HG03460 (cell line): Measurements from ENCODE around the gene SCMH1.

Source experiments
- ATAC-seq: cut with Tn5 transposase; IDR thresholded peaks from one replicate; pipeline ENCODE4 v1.9.1; 2021; ENCODE audit not compliant: unreplicated experiment

SCMH1 gene

DNA sequence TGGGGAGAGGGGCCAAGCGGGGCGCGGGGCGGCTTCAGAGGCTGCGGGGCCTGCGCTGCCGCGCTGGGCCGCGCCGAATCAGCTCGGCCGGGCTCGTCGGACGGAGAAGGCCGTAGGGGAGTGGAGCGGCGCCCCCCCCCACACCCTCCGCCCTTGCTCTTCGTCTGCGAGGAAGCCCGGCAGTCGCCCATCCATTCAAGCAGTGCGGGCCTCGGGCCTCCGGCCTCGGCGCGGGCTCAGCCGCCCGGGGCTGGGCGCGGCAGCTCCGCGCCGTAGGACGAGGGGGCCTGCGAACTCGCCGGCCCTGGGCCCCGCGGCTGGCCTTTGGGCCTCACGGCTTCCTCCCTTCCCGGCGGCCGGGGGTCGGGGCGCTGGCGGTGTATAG is 262.0 kb downstream of the SCMH1 start:
- peak; percentile 22 for ATAC-seq

DNA sequence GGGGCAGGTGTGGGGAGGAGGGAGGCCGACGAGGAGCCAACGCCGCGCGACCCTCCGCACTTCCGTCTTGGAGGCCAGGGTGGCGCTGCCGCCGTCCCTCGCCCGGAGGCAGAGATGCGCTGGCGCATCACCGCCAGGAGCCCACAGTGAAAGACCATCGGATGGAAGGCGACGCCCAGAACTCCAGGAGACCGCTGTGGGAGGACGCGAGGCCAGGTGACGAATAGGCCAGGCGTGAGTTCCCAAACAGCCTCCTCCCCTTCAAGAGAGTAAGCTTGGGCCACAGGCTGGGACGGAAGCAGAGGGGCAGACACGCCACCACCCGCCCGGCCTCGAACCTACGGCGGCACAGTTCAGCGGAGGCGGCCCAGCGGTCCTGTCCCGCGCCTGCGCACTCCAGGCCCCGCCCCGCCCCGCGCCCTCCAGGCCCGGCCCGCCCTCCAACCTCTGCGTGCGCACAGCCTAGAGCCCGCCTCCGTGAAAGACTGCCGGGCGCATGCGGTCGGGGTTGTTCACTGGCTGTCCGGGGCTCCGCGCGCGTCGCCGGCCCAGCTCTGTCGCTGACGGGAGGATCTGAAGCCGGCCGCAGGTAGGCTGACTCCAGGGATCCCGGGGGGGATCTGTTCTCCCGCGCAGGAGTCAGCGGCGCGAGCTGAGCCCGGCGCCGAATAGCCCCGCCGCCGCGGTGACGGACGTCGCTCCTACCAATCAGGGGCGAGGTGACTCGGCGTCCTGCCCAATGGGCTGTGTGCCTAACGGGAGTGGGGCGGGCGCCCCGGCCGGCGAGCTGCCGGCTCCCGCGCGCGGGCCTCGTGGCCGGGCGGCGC is 262.7 kb downstream of the SCMH1 start, which contains the start of gene CTPS1:
Gene CTPS1, plus strand, starts transcription at position 456 of the 827 bp plus-strand sequence. CDS start 3,595 bp downstream, outside the sequence.
- ATAC-seq, result peak; percentile 81

DNA sequence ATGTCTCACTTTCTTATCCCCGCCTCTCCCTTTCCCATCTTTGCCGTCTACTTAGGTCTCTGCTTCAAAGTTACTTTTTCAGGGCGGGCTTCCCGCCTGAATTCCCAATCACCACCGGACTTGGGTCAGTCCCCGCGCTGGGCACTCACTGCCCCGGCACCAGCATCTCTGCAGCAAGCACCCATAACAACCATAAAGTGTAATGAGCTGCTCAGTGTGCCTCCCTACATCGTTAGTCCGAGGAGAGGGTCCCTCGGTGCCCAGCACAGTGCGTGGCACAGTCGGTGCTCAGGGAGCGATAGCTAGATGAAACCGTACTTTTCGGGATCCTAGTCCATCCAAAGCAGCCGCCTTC is 263.2 kb downstream of the SCMH1 start:
- no peak for ATAC-seq

DNA sequence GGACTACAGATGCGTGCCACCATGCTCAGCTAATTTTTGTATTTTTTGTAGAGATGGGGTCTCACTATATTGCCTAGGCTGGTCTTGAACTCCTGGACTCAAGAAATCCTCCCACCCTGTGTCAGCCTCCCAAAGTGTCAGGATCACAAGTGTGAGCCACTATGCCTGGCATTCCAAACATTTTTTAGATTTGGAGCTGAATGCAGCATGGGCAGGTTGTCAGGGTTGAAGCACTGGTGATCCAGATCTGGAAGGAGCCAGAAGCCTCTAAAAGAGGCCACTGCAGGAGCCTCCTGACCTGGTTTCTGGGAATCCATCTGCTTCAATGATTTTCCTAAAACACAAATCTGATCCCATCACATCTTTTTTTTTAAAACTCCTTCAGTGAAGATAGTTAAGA is 264.4 kb downstream of the SCMH1 start:
- no peak for ATAC-seq
